Superior temporal gyrus (tissue), 1 donor: ENCODE results near the gene CIB4.

Experiments
- DNase-seq: peaks from one replicate; pipeline ENCODE4 v3.0.0-alpha.2; 2016; ENCODE audit errors: extremely low spot score

The CIB4 gene

DNA sequence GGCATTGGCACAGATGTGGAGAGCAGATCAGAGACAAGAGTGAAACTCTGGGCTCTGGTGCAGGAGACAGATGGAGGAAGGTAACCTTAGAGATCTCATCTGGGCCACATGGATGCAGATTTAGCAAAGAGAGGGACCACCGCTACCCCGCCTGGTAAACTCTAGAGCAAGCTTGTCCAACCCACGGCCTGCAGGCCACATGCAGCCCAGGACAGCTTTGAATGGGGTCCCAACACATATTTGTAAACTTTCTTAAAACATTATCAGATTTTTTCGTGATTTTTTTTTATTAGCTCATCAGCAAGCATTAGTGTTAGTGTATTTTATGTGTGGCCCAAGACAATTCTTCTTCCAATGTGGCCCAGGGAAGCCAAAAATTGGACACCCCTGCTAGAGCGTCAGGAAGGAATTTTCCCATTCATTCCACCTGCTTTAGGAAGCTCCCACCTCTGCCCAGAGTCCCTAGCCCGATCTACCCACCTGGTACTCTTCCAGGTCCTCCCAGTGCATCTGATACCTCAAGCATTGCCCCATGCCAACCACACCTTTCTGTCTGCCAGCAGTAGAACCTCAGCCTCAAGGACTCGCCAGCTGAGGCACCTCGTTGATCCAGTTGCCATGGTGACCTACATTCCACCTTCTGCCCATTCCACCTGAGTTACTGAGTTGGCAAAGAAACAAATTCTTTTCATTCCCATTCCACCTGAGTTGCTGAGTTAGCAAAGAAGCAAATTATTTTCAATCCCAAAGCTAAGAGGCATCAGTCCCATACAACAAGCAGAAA is at the start of gene CIB4:
Gene CIB4, minus strand, starts transcription at position 586 of the 784 bp plus-strand sequence. Its CDS starts 52 bp downstream, at position 534.
- DNase-seq, result no peak

DNA sequence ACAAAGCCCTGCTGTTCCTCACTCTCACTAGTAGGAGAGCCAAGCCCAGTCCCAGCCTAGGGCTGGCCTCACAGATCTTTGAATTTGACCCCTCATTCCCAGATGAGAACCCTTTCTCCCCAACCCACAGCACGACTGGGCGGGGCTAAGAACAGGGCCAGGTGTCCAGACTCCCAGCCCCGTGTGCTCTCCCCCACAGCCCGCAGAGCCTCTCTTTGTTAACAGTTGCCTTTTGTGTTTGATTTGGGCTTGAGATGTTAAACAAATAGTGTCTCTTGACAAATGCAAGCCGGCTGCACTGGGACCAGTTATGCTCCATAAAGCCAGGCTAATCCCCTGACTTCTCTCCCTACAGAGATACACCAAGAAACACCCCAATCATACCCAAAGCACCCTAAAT is 46.6 kb upstream of the CIB4 start:
- no peak for DNase-seq

DNA sequence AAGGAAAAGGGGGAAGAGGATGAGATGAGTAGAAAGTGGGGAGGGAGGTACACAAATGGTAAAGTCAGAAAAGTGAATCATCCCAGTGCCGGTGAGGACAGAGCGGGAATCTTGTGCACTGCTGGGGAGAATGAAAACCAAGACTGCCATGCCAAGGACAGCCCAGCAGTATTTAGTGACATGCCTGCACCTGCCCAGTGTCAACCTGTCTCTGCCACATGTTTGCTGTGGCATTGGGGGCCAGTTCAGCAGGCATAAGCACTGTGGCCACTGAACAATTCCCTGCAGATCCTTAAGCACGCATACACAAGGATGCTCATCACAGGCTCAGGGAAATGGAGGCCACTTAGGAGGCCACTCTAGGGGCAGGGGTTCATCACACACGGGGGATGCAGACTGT is 46.2 kb upstream of the CIB4 start:
- DNase-seq, result no peak

DNA sequence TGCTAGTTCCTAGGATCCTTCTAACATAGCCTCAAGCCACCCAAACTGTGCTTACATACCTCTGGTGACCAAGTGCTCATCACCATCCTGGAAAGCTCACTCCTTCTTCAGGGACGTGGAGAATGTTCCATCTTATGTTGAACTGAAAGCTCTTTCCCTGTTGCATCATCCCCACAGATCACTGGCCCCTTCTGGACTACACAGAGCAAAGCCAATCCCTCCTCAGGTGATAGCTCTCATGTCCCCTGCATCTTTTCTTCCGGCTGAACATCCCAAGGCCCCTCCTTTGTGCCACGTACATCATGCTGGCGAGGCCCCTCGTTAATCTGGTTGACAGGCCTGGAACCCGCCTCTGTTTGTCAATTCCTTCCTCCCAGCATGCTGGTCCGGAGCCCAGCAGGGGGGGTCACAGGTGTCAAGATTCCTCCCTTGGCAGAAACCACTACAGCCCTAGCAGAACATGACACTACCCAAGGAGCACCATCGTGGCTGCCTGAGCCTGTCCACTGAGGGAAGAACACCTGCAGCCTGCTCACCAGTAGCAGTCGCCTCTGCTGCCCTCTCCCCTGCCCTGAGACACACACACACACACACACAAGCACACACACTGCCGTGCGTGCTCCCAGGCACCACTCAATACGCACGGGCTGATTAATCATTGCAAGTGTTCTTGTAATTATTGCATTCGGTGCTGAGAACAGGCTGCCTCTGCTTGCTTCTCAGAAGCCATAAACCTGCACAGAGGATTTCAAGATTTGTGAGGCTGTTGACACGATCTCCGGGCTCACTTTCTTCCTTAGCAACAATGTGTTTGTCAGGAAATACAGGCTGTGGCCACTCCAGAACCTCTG is 45.0 kb upstream of the CIB4 start:
- no peak for DNase-seq

DNA sequence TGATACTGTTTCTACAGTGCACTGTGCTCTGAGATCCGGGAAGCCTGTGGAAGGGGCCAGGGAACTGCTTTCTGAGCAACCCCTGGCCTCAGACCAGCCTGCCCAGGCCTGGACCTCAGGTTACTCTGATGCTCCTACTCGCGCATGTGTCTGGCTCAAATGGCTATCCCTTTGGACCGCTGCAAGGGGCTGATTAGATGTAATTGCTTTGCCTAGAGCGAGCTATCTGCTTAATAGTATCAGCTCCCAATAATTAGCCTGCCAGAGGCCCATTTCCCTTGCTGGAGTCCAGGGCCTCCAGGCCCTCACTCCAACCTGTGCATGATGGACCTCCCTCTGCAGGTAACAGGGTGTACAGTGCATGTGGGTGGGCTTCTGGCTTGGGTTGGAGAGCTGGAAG is 44.2 kb upstream of the CIB4 start:
- DNase-seq, result no peak

DNA sequence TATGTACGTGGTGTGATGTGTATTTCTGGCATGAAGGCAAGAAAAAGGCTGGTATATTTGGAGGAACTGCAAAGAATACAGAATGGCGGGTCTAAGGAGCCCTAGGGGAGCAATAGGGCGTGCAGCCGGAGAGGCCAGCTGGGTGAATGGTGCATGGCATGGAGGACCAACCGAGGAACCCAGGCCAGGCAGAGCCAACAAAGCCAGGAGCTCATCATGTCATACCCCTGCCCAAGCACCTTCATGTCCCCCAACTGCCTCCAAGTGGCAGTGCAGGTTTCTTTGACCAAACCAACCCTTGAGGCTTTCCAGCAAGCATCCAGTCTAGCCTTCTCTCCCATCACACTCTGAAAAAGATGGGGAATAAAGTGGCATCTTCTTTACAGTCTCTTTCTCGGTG is 42.4 kb upstream of the CIB4 start:
- DNase-seq, result no peak

DNA sequence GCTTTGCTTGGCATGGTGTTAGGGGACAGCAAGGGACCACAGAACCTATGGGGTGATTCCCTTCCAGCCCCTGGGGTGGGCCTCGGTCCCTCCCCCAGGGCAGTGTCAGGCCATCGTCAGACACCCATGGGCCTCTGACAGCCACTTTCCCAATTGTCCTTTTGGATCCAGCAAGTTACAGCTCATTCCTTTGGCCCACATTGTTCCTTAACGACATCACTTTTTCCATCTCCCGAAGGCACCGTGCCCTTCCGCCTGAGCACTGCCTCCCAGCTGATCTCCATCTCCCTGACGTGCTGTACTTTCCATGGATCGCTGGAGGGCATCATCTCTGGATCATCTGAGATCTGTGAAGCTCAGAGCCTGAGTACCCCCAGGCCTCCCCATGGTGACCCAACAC is 41.0 kb upstream of the CIB4 start:
- no peak for DNase-seq

DNA sequence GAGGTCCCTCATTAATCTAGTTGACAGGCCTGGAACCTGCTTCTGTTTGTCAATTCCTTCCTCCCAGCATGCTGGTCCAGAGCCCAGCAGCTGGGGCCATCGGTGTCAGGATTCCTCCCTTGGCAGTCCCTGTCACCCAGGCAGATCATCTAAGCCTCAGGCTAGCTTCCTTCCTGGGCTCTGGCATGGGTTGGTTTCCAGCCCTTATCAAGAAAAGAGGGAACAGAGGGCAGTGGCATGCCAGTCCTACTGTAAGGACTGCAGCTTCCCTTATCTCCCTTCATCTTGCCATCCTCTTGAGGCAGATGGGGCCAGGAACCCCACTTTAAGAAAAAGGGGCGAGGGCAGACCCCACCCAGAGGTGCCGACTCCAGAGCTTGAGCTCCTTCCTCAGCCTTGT is 40.5 kb upstream of the CIB4 start:
- DNase-seq, result no peak

DNA sequence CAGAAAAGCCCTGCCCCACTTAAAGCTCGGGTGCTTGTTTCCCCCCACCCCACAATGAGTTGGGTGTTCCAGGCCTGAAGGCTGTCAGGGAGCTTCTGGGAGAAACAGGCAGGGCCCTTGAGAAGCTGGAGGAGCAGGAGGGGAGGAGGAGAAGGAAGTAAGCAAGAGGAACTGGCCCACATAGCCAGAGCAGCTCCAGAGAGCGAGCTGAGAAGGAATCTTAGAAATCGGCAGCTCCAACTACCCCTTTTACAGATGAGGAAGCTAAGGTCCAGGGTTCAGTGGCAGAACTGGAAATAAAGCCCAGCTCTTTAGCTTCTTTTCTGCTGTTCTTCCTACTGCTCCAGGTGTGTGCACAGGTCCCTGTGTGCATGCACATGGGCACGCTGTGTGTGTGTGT is 38.7 kb upstream of the CIB4 start:
- DNase-seq, result no peak

DNA sequence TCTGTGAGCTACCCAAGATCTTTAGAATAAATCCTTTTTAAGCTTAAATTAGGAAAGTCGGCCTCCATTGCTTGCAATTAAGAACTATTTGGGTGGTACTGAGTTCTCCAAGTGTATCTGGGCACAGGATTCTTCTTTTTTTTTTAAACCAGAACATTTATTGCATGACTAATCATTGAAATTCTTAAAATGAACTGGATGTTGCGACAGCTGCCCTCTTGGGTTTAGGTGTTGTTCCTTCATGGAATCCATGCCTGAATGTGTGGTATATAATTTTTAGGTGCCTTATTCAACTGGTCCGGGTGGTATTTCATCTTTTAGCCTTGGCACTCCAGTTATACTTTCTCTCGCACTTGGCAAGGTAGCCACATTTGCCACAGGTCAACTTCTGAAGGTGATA is 36.9 kb upstream of the CIB4 start:
- DNase-seq, result no peak

DNA sequence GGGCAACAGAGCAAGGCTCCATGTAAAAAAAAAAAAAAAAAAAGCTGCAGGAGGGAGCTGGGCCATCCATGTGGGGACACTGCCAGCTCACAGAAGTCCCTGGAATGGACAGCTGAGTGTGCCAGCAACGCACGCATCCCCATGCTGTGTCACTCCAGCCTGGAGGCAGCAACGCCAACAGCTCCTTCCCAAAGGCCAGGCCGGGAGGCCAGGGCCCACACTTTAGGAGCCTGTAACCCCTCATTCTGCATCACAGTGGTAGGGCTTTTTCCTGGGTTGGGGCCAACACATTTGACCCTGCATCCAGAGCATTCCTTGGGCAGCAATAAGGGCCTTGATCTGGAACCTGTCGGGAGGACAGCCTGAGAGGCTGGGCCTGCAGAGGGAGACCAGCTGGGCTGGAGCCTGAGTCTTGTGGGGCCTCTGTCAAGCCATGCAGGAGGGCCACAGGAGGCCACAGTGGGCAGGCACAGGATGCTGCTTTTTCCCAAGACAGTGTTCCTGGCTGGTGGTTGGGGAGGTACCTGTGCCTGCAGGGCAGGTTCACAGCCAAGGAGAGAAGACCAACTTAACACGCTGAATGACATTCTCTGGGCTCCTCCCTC is 34.6 kb upstream of the CIB4 start:
- DNase-seq, result no peak

DNA sequence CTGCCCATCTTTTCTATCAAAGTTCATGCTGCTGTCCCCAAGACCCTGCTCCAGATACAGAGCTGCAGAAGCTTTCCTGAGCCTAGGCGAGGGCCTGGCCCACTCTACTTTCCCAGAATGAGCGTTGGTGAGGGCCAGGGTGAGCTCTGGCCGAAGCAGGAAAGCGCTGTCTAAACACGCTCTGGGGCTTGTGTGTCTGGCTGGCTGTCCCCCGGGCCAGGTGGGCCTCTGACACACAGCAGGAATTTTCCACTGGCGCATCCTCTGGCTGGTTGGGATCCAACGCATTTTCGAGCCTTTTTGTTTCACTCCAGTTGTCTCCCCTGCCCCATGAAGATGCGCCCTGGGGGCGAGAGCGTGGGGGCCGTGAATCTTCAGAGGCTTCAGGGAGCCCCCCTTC is 33.6 kb upstream of the CIB4 start:
- no peak for DNase-seq

DNA sequence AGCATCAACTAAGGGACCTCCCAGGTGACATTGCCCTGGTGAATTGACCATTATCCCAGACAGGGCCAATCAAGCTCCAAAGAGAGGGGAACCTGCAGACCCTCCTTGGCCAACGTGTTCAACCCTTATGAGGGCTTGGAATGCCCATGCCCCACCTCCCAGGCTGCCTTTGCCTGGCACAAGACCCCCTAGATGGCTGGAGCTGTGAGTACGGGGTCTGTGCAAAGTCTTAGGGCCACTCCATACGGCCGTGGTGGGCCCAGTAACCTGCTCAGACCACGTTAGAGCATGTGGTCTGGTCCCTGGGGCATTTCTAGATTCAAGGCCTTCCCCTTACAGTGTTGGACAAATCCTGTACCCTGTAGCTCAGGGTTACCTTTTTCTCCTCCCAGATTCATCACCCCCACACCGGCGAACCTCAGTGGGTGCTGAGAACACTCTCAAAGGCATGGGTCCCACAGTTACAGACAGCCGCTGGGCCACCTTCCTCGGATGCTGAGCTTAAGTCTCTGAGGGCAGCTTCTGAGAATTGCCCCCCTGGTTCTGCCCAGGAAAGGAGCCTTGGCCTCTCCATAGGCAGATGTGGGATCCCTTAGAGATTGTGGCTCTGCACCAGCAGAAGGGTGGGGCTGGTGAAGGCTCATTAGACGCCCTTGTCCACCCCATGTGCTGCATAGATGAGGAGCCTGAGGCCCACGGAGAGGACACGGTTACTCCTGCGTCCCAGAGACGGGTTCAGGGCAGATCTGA is 33.0 kb upstream of the CIB4 start:
- no peak for DNase-seq

DNA sequence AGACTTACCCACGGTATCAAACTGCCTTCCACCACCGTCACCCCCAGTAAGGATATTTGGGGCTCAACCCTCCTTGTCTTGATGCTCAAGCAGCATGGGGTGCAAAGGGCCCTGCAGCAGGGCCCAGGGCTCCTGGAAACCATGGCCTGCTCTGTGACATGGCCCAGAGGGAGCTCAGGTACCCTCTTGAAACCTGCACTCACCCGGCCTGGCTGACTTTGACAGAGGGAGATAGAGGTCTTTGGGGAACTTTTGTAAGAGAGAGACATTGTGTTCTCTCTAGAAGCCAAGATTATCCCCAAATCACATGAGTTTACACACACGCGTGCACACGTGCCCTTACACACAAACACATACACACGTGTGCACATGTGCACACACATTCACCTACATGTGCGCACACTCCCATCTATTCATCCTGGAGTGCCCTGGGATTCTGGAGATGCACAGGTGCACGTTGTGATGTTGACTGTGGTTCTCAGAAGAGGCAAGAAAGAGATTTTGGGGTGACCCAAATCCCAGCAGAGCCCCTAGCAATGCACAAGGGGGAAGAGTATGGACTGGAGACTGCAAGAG is 31.7 kb upstream of the CIB4 start:
- DNase-seq, result no peak

DNA sequence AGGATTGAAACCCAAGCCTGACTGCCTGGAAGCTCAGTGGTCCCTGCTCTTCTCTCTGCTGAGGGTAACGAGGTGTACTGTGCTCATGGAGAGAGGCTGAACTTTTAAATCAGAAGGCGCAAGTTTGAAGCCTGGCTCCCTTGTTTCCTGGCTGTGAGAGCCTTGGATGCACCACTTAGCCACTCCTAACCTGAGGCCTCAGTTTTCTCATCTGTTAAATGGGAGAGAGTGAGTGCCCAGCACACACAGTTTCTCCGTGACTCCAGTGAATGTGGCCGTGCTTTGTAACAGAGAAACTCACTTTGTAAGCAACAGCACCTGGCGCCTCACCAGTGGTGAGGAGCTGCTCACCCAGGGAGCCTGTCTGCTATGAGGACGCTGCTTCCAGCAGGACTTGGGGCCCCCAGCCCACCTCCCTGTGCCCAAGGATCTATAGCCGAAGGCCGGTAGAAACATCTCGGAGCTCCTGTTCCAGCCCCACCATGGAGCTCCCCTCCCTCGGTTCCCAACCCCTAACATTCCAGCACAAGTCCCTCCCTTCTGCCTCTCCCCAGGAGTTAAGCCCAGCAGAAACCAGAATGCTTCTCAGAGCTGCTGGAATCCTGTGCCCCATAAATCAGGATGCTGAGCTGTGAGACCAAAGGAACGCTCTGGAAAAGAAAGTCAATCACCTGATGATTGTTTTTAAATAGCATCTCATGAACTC is 31.1 kb upstream of the CIB4 start:
- DNase-seq, result no peak

DNA sequence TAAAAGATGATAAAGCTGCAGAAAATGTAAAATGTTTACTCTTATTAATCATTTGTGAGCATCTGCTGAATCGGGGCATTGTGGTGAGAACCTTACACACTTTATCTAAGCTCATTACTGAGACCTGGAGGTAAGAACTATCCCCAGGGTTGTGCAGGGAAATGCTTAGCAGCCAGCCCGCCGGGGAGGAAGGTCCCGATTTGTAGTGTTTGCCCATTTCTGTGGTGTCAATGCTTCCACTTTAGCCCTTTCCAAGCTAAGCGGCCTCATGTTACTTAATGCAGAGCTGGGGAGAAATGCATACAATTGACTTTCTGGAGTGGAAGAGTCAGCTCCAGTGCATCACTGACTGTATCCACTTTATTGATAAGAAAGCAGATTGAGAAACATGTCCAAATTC is 30.5 kb upstream of the CIB4 start:
- DNase-seq, result no peak

DNA sequence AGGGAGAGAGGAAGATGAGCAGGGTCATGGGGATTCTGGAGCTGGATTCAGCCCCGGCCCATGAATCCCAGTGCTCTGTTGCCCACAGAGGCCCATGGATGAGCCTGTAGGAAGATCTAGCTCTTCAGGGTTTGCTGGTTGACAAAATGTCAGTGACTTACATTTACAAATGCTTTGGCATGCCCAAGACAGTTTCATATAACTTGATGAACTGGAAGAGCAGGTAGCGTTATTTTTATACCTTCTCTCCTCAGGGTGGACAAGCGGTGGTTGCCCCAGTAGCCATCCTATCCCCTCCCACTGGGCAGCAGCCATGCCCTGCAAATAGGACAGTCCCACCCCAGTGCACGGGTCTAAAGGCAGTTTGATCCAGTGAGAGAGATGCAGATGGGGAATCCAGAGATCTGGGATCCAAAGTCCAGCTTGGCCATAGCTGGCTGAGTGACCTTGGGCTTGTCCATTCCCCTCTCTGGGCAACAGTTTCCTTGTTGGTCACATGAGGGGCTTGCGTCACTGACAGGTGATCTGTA is 29.8 kb upstream of the CIB4 start:
- no peak for DNase-seq

DNA sequence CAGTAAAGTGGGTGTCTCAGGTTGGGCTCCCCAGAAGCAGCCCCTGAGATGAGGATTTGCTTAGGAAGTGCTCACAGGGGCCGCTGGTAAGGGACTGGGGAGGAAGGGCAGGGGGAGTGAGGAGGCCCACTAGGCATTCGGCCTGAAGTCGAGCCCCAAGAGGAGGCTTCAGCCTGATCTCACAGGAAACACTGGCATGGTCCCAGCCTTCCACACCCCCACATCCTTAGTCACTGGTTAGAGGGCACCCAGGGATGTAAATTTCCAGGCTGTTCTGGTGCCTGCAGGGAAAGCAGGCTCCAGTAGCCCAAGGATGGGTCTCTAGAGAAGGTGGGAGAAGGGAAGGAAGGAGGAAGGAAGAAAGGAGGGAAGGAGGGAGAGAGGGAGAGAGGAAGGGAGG is 29.0 kb upstream of the CIB4 start:
- no peak for DNase-seq

DNA sequence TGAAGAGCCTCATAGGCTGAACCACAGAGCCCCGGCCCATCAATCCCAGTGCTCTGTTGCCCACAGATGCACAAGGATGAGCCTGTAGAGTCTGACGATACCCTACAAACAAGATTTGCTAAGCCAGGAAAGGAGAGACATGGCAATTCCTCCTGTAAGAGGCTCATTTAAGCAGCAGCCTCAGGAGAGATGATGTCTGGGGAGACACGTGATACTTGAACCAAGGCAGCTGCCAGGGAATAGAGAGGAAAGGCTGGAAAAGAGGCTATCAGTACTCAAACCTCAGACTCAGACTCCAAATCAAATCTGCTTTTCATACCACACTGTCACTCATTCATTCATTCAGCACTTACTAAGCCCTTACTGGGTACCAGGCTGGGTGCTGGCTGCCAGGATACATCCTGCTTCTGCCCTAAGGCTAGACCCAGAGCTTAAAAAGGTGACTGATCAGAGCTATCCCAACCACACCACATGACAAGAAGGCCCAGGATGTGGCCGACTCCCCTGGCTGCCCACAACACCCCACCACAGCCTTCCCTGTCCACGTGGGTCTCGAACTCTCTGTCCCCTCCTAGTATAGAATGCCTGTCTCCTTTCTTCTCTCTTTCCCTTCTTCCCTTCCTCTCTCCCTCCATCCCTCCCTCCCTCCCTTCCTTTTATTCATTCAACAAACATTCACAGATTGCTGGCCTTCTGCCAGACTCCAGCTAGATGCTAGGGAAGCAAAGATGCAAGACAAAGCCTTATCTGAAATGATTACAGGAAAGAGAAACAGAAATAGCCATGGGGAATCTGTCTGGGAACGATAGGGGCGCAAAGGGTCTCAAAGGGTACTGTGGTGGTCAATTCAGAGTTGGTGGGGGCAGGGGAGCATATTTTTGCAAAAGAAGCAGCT is 27.9 kb upstream of the CIB4 start:
- no peak for DNase-seq

DNA sequence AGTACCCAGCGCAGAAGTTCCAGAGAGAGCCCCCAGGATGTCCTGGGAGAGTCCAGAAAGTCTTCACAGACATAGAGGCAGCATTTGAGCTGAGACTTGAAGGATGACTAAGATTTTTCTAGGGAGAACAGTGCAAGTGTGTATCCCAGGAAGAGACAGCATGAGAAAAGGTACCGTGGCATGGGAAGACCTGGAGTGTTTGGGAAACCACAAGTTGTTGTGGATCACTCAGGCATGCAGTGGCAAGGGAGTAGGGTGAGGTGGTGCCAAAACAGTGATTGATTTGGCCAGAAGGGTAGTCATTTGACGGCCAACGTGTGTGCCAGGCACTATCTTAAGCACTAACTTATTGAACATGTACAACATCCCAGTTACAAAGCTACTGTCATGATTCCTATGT is 26.9 kb upstream of the CIB4 start:
- DNase-seq, result no peak
